GM19467 (cell line): Measurements from ENCODE around the gene PRDM15.

ENCODE experiments used
- ATAC-seq: cut with Tn5 transposase; IDR thresholded peaks from one replicate; pipeline ENCODE4 v1.9.1; 2021; ENCODE audit warnings: mild to moderate bottlenecking, moderate library complexity; ENCODE audit not compliant: unreplicated experiment

The PRDM15 gene

GRCh38 chr21:41784456-41785102, 94.6 kb downstream of the PRDM15 start:
- ATAC-seq = no peak

DNA sequence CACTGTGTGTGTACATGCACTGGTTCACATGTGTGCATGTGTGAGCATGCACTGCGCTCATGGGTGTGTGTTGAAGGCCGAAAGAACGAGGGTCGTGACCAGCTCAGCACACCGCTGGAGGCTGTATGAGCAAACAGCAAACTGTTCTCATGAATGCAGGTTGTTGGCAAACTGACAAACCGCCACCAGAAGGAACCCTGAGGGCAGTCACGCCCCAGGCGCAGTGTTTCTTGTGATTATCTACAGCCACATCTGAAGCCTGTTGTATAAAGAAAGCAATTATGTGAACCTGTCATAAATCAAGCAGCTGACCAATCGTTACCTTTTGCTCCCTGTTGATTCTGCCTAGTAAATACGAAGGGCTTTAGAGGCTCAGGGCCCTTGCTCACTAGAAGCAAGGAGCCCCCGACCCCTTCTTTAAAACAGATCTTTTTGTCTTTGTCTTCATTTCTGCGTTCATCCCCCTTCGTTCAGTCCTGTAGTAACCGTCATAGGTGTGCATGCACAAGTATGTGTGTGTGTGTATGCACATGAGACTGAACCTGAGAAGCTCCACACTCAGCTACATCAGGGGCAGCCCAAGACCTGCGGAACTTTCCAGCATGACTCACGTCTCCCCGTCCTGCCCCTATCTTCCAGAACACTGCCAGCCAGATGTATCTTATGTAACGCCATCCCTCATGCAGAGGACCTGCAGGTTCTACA, 95.5 kb downstream of the PRDM15 start:
- no peak for ATAC-seq

- ATAC-seq = no peak
Measured at GRCh38 chr21:41781050-41781410, 98.1 kb downstream of the PRDM15 start.

DNA sequence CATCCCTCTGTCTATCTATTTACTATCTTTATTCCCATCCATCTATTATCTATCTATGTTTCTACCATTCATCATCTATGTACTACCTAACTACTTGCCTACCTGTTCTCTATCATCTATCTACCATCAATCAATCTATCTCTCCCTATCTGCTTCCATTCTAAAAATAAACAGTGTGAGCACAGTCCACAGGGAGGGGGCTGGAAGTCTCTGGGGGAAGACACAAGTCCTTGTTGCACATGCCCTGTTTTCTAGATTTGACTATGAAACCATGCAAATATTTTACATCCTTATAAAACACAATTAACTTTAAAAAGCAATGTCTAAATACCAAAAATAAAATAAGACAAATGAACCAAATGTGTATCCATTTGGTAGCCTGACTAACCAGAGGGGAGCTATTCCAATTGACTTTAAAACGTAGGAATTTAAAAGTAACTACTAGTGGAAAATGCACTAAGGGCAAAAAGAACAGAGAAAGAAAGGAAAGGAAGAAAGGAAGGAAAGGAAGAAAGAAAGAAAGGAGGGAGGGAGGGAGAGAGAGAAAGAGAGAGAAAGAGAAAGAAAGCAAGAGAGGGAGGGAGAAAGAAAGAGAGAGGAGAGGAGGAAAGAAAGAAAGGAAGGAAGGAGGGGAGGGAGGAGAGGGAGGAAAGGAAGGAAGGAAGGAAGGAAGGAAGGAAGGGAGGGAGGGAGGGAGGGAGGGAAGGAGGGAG, 98.7 kb downstream of the PRDM15 start:
- ATAC-seq = no peak

- ATAC-seq = no peak
Measured at GRCh38 chr21:41779659-41780058, 99.5 kb downstream of the PRDM15 start.

DNA sequence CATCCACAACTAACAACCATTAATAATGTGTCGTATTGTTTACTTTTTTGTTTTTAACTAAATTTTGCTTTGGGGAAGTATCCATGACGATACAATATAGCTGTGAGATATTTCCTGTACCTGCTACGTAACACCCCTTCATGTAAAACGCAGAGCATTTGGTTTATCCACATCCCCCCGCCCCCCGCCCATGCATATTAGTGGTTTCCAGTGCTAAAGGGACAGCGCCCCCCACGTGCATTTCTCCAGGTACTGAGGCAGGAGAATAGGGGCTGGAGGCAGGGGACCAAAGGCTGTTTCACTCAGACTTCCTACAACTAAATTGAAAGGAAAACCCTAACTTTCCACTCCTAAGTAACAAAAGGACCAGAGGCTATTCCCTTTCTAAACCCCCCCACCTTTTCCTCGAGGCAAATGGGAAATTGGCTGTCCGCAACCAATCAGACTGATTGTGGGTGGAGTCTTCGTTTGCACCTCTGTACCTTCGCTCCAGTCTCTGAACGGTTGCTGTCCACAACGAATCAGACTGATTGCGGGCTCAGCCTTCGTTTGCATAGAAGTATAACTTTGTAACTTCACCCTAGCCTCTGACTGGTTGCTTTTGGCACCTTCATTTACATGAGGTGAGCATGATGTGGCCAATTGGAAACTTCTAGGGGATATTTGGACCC, 100.1 kb downstream of the PRDM15 start:
- no peak for ATAC-seq

DNA sequence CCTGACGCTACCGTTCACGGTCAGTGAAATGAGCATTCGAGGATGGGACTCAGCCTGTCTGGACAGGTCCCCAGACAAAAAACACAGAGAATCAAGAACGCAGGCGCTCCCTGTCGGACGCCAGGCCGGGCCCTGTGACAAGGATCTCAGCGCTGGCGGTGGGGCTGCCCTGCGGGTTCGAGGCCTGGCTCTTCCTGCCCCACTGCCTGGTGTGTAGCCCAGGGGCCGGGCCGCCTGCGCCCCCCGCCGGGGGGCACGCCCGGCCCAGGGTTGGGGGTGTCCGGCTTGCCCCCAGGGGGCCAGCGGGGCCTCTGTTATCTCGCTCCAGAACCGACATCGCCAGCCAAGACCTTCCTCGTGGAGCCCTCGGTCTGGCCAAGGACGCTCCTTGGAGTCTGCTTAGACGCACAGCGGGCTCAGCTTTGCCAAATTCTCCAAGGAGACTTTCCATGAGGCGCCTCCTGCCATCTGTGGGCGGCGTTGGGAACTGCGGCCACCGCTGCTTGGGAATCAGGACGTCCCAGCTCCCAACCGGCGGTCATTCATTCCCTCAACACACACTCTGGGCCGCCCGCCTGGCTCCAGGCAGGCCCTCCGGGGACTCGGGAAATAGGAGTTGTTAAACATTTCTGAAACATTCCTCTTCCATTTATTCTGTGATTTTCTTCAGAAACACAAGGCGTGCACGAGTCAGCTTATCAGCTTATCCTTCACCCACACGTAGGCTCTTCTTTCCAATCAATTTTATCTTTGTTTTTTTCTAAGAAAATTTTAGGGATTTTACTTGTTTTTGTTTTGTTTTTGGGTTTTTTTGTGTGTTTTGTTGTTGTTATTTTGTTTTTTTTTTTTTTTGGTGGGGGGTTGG, 101.0 kb downstream of the PRDM15 start:
- no peak for ATAC-seq

GRCh38 chr21:41776778-41777177, 102.4 kb downstream of the PRDM15 start:
- ATAC-seq = no peak

DNA sequence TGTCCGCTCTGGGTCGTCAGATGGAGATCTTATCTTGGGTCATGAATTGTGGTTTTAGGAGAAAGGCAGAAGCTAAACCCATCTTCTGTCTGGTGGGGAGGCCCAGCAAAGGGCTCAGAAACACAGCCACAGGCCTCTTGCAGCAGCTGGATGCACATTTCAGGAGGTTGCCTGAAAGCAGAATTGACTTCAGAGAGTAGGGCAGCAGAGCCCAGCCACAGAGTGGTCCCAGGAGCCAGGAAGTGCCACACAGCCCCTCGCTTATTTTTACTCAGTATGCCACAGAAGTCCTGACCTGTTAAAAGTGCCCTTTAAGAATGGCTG, 104.0 kb downstream of the PRDM15 start:
- ATAC-seq = no peak

DNA sequence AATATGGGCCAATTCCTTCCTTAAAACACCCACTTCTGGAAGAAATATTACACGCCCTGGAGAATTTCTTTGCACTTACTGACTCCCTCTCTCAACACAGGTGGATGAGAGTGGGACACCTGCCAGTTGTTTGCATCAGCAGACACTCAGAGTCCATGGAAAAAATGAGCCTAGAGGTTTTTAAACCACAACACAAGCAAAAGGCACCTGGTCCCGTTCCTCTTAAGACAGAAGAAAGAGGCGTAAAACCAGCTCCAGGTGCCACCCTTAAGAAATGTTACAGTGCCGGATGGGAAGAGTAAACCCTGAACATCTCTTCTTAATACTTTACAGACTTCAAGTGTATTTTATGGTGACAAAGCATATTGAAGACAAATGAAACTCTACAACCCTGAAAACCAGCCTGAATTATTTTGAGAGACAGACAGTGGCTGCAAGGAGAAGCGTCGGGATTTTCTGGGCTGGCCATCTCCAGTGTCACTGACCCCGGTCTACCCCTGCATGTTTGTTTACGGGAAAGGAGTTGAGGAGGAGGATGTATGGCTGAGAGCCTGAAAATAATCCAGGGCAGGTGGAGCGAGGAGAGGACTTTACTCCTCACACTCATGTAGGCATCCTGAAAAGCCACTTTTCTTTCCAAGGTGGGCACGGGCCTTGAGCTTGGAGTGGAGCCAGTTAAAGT, 104.5 kb downstream of the PRDM15 start:
- no peak for ATAC-seq

DNA sequence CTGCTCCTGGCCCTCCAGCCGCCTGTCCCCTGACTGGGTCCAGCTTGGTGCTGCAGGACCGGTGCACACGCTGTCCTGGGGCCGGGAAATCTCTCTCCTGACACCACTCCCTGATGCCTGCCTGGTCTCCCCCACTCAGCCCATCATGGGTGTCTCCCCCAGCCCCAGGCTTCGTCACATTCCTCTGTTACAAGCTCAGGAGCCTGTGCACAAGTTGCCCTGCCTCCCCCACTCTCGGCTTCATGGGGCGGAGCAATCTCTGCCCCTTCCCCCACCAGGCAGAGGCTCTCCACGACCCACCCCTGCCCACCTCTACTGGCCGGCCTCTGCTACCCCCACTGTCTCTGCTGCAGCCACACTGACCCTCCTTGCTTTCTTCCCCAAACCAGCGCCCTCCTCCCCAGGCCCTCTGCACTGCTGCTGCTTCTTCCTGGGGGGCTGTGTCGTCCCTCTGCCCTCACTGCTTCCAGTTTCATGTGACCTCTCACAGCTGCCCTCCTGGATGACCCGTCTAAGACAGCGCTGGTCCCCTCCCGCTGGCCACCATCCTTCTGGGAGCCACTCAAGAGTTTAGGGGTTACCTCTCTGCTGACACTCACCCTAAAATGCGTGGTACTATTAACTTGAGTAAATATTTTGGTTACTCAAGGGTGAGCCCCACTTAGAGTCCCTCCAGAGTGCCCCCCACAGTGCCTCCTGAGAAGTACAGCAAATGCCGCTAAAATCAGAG, 106.6 kb downstream of the PRDM15 start:
- no peak for ATAC-seq

DNA sequence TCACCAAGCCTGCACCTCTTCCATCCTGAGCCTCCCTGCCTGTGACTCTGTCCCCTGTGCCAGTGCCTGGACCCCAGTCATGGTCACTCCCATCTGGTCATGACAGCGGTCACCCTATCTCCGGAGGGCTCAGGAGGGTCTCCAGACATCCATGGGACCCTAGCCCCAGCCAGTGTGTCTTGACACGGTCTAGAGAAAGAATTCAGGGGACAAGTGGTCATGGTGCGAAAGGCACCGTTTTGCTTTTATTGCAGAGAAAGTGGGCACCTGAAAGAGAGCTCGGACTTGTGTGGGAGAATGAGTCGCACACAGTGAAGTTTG, 107.6 kb downstream of the PRDM15 start:
- no peak for ATAC-seq

- ATAC-seq = no peak
Measured at GRCh38 chr21:41770901-41771624, 108.1 kb downstream of the PRDM15 start.

GRCh38 chr21:41769933-41770332, 109.2 kb downstream of the PRDM15 start:
- ATAC-seq = no peak

- no peak for ATAC-seq
Measured at GRCh38 chr21:41769521-41769920, 109.6 kb downstream of the PRDM15 start.

- ATAC-seq = no peak
Measured at GRCh38 chr21:41769111-41769510, 110.0 kb downstream of the PRDM15 start.

DNA sequence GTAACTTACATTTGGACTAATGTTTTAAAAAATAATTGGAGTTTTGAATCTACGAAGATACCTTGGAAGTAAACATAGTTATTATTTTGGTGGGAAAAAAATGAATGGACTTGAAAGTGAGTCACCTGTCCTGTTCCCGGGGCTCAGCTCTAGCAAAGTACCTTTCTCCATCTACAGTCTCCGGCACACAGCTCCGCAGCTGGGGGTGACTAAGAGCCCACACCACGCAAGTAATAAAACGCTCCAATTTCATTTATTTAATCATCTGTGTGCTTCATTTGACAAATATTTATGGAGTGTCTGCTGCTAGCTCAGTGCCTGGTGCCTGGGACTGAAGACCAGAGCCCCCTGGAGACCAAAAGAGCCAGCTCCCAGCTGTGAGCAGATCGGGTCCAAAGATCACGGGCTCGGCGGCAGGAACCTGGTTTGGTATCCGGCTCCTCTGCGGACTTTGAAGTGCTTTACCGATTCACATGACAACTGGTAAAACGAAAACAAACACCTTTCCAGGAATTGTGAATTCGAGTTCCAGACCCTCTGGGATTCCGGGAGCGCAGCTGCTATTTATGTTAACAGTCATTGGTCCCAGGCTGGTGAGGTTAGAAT, 110.6 kb downstream of the PRDM15 start:
- no peak for ATAC-seq

- ATAC-seq = no peak
Measured at GRCh38 chr21:41767606-41768436, 111.3 kb downstream of the PRDM15 start.
